ENCODE data around the gene TRIM62.
A peak's percentile ranks its signal among the peaks of the same experiment; 100 is the strongest.
"Not testable (repeated sequence)": the region's sequence is repeated elsewhere in the genome, so short reads cannot be mapped to it uniquely, and the experiment has no call there.

The TRIM62 gene

DNA sequence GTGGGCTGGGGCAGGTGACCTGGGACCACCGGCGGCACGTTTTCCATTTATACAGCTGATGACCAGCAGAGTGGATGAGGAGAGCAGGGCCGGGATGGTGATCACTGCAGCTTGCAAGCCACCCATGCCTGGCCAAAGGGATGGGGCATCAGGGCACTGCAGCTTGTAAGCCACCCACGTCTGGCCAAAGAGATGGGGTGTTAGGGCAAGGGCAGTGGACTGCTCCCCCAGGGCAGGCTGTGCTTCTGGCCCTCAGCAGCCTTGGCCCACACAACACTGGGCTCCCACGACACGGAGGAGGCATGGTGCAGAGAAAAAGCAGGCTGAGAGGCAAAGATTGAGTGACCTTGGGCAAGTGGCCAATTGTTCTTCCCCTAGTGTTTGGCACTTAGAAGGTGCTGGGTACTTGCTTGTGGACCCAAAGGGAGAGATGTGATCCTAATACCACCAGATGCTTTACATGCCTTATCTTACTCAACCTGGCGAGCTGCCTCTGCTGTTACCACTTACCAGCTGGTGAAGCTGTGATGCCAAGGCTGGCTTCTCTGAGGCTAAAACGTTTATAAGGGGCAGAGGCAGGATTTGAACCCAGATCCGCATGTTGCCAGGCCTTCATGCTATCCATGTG, 48.3 kb downstream of the TRIM62 start:
- DNase-seq (ENCODE audit: low spot score in 2 of 2) (no peak), ATAC-seq (replicated peaks; ENCODE audit: extremely low read depth, poor library complexity, severe bottlenecking) (no peak)
- no peak overlapping the region for H3K27ac Mint-ChIP-seq (ENCODE audit: low read depth)
- peaks cover 43% of the 10 kb centered on the region for H3K4me1 Mint-ChIP-seq
- no peak overlapping the region for H3K4me3 Mint-ChIP-seq
- H3K36me3 Mint-ChIP-seq (ENCODE audit: insufficient read depth), result peaks cover 3% of the 10 kb centered on the region
- no peaks in the 10 kb centered on the region for H3K27me3 Mint-ChIP-seq
- no peaks in the 10 kb centered on the region for H3K9me3 Mint-ChIP-seq

DNA sequence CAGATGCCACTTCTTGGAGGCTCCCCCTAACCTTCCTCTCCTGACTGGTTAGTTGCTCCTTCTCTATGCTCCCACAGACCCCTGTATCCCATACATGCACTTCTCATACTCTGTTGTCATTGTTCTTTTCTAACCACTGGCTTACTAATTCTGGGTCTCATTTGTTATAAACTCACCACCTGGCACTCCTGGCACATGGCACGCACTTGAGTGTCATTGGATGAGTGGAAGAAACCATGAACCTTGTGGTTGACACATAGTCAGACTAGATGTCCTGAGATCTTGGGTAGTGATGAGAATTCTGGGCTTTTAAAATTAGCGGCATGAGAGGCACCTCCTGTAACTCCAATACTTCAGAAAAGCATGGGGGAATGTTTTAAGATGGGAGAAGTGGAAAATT, 49.3 kb downstream of the TRIM62 start:
- peaks cover 46% of the 10 kb centered on the region for H3K4me1 Mint-ChIP-seq
- ATAC-seq (replicated peaks; ENCODE audit: extremely low read depth, poor library complexity, severe bottlenecking) (no peak), DNase-seq (ENCODE audit: low spot score in 2 of 2) (no peak)
- peaks cover 5% of the 10 kb centered on the region for H3K36me3 Mint-ChIP-seq (ENCODE audit: insufficient read depth)
- H3K27me3 Mint-ChIP-seq, result no peaks in the 10 kb centered on the region
- no peaks in the 10 kb centered on the region for H3K9me3 Mint-ChIP-seq
- no peak overlapping the region for H3K27ac Mint-ChIP-seq (ENCODE audit: low read depth)
- no peak overlapping the region for H3K4me3 Mint-ChIP-seq

DNA sequence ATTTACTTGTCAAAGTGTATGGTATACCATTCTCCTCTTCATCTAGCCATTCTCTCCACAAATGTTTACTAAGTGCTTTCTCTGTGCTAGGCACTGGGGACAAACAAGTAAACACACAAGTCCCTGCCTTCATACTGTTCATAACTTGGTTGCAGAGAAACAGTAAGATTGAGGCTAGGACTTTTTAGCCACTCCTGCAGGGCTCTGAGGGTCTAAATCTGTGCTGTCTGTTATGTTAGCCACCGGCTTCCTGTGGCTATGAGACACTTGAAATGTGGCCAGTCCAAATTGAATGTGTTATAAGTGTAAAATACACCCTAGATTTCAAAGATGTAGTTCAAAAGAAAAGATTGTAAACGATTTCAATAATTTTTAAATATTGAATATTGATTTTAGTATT, 50.7 kb downstream of the TRIM62 start:
- DNase-seq (ENCODE audit: low spot score in 2 of 2), result no peak
- peaks cover 10% of the 10 kb centered on the region for H3K36me3 Mint-ChIP-seq (ENCODE audit: insufficient read depth)
- H3K27me3 Mint-ChIP-seq, result no peaks in the 10 kb centered on the region
- no peak for ATAC-seq (replicated peaks; ENCODE audit: extremely low read depth, poor library complexity, severe bottlenecking)
- no peaks in the 10 kb centered on the region for H3K9me3 Mint-ChIP-seq
- H3K4me3 Mint-ChIP-seq, result no peak overlapping the region
- no peak overlapping the region for H3K27ac Mint-ChIP-seq (ENCODE audit: low read depth)
- peaks cover 47% of the 10 kb centered on the region for H3K4me1 Mint-ChIP-seq

DNA sequence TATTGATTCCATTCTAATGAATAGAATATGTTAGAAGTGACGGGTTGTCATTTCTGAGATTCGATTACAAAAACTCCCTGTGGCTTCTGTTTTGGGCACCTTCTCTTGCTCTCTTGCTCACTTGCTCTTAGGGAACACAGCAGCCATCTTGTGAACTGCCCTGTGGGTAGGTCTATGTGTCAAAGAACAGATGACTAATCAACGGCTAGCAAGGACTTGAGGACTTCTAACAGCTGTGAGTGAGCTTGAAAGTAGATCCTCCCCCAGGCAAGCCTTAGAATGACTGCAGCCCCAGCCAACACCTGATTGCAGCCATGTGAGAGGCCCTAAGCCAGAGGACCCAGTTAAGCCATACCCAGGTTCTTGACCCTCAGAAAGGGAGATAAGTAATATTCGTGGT, 51.5 kb downstream of the TRIM62 start:
- DNase-seq (ENCODE audit: low spot score in 2 of 2) (no peak), ATAC-seq (replicated peaks; ENCODE audit: extremely low read depth, poor library complexity, severe bottlenecking) (no peak)
- no peaks in the 10 kb centered on the region for H3K9me3 Mint-ChIP-seq
- peaks cover 52% of the 10 kb centered on the region for H3K4me1 Mint-ChIP-seq
- peaks cover 8% of the 10 kb centered on the region for H3K36me3 Mint-ChIP-seq (ENCODE audit: insufficient read depth)
- no peaks in the 10 kb centered on the region for H3K27me3 Mint-ChIP-seq
- peak overlapping the region; percentile 2 for H3K4me3 Mint-ChIP-seq
- peak overlapping the region; percentile 51 for H3K27ac Mint-ChIP-seq (ENCODE audit: low read depth)

DNA sequence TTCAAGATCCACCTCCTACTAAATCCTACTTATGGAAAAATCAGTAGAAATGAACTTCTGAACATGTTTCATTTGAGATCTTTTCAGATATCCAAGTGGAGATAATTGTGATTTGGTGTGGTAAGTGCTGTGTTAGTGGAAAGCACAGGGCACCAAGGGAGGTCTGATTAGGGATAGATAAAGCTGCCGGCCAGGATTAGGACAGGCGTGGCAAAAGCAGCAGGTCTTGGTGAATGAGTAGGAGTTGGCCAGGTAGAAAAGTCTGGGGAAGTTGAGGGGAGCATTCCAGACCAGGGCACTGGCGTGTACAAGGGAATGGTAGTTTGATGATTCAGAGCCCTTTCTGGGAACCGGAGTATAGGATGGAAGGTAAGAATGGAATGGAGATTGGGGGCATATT, 53.1 kb downstream of the TRIM62 start:
- ATAC-seq (replicated peaks; ENCODE audit: extremely low read depth, poor library complexity, severe bottlenecking) (no peak), DNase-seq (ENCODE audit: low spot score in 2 of 2) (no peak)
- H3K36me3 Mint-ChIP-seq (ENCODE audit: insufficient read depth), result peaks cover 8% of the 10 kb centered on the region
- H3K27me3 Mint-ChIP-seq, result no peaks in the 10 kb centered on the region
- peak overlapping the region; percentile 88 for H3K27ac Mint-ChIP-seq (ENCODE audit: low read depth)
- no peaks in the 10 kb centered on the region for H3K9me3 Mint-ChIP-seq
- H3K4me1 Mint-ChIP-seq, result peaks cover 47% of the 10 kb centered on the region
- H3K4me3 Mint-ChIP-seq, result peak overlapping the region; percentile 91

DNA sequence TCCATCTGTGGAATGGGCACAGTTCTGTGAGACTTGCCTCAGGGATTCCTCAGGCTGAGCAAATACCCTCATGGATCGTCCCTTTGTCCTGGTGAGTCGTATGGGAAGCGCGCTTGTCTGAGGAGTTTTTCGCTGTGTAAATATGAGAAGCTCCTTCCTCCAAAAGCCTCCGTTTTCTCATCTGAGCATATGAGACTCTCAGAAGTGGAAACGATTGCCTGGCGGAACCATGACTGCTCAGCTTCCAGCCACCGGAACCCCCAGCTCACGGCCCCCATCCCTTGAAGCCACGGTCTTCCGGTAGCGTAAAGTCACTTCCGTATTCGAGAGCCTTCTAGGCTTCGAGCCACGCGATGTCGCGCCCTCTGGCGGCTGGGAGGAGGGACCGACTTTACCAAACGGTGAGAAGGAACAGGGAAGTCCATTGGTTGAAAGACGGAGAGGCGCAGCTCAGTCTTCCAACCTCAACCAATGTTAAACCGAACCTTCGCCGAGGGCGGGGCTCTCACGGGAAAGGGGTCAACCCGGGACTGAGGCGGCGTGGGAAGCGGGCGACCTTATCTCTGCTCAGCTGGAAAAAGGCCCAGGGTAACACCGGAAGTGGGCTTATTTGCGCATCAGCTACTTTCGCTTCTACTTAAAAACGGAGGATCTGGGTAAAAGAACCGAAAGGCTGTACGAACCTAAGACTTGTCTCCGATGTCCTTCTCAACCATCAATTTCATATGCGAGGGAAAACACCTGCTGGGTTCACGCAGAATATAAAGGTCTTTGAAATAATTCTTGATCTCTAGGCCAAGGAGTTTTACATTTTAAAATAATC, 54.6 kb downstream of the TRIM62 start:
- peaks cover 7% of the 10 kb centered on the region for H3K36me3 Mint-ChIP-seq (ENCODE audit: insufficient read depth)
- H3K27me3 Mint-ChIP-seq, result no peaks in the 10 kb centered on the region
- ATAC-seq (replicated peaks; ENCODE audit: extremely low read depth, poor library complexity, severe bottlenecking), result peak; percentile 87
- H3K27ac Mint-ChIP-seq (ENCODE audit: low read depth), result peak overlapping the region; percentile 88
- peak; percentile 94 to 99 for DNase-seq (ENCODE audit: low spot score in 2 of 2)
- H3K9me3 Mint-ChIP-seq, result no peaks in the 10 kb centered on the region
- peaks cover 40% of the 10 kb centered on the region for H3K4me1 Mint-ChIP-seq
- peak overlapping the region; percentile 91 for H3K4me3 Mint-ChIP-seq

- peaks cover 38% of the 10 kb centered on the region for H3K4me1 Mint-ChIP-seq
- ATAC-seq (replicated peaks; ENCODE audit: extremely low read depth, poor library complexity, severe bottlenecking), result peak; percentile 21
Measured at GRCh38 chr1:33126411-33127000, 55.3 kb downstream of the TRIM62 start.

DNA sequence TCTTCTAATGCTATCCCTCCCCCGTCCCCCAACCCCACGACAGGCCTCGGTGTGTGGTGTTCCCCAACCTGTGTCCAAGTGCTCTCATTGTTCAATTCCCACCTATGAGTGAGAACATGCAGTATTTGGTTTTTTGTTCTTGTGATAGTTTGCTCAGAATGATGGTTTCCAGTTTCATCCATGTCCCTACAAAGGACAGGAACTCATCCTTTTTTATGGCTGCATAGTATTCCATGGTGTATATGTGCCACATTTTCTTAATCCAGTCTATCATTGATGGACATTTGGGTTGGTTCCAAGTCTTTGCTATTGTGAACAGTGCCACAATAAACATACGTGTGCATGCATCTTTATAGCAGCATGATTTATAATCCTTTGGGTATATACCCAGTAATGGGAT, 57.2 kb downstream of the TRIM62 start:
- H3K27me3 Mint-ChIP-seq; H3K9me3 Mint-ChIP-seq; H3K4me3 Mint-ChIP-seq; DNase-seq (ENCODE audit: low spot score in 2 of 2); H3K27ac Mint-ChIP-seq (ENCODE audit: low read depth); H3K36me3 Mint-ChIP-seq (ENCODE audit: insufficient read depth); ATAC-seq (replicated peaks; ENCODE audit: extremely low read depth, poor library complexity, severe bottlenecking): not testable (repeated sequence)
- peaks cover 24% of the 10 kb centered on the region for H3K4me1 Mint-ChIP-seq

More at GRCh38 chr1:33126411-33127000, 55.3 kb downstream of the TRIM62 start:
- H3K27me3 Mint-ChIP-seq, result no peaks in the 10 kb centered on the region
- H3K4me3 Mint-ChIP-seq, result peak overlapping the region; percentile 91
- DNase-seq (ENCODE audit: low spot score in 2 of 2), result no peak
- peaks cover 7% of the 10 kb centered on the region for H3K36me3 Mint-ChIP-seq (ENCODE audit: insufficient read depth)
- H3K9me3 Mint-ChIP-seq, result no peaks in the 10 kb centered on the region
- peak overlapping the region; percentile 88 for H3K27ac Mint-ChIP-seq (ENCODE audit: low read depth)

- Mint-ChIP-seq H3K4me3 (no peak overlapping the region), H3K4me1 (peaks cover 12% of the 10 kb centered on the region), H3K36me3 (ENCODE audit: insufficient read depth) (peaks cover 8% of the 10 kb centered on the region), H3K27me3 (no peaks in the 10 kb centered on the region), H3K9me3 (no peaks in the 10 kb centered on the region), H3K27ac (ENCODE audit: low read depth) (no peak overlapping the region)
- DNase-seq (ENCODE audit: low spot score in 2 of 2), result no peak
- ATAC-seq (replicated peaks; ENCODE audit: extremely low read depth, poor library complexity, severe bottlenecking), result no peak
Measured at GRCh38 chr1:33123266-33123665, 58.6 kb downstream of the TRIM62 start.

DNA sequence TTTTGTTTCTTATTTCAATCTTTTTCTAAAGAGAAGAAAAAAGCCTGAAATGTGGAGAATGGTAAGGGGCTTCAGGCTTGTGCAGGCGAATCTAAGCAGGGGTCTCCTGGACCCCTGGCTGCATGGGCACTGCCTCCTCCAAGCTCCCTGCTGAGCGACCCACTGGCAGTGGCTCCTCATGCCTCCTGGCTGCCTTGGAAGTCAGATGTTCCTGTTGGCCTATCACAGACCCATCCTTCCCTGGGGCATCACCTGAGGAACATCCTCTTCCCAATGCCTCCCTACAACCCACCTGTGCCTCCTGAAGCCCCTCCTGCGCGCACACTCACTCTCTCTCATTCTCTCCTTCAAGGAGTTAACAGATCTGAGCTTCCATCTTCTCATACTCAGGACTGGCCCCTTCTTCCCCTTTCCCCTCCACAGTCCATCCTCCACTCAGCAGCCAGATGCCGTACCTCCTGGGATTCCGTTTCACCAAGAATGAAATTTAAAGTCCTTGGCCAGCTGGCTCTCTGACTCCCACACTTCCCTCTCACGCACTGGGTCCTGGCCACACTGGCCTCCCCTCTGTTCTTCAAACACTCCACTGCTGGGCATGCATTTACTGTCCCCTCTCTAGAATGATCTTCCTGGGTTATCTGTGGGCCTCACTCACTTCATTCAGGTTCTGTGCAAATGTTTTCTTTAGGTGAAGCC, 59.2 kb downstream of the TRIM62 start:
- H3K4me1 Mint-ChIP-seq, result peaks cover 12% of the 10 kb centered on the region
- no peak for DNase-seq (ENCODE audit: low spot score in 2 of 2)
- no peak overlapping the region for H3K27ac Mint-ChIP-seq (ENCODE audit: low read depth)
- H3K27me3 Mint-ChIP-seq, result no peaks in the 10 kb centered on the region
- no peak overlapping the region for H3K4me3 Mint-ChIP-seq
- no peak for ATAC-seq (replicated peaks; ENCODE audit: extremely low read depth, poor library complexity, severe bottlenecking)
- H3K9me3 Mint-ChIP-seq, result no peaks in the 10 kb centered on the region
- H3K36me3 Mint-ChIP-seq (ENCODE audit: insufficient read depth), result peaks cover 7% of the 10 kb centered on the region

DNA sequence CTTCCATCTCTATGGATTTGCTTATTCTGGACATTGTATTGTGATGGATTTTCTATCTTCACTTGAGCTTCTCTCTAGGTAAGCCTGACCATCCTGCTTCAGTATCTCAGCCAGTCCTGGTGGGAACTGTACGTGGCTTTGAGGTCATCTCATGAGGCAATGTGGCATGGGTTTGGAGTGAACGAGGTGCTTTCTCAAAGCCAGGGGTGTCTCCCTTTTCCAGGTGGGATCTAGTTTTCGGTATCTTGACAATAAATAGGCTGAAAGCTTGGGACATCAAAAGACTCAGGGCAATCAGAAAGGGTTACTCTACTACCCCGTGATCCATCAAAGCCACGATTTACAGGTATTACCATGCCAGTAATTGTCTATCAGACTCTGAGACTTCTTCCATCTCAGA, 60.1 kb downstream of the TRIM62 start:
- ATAC-seq (replicated peaks; ENCODE audit: extremely low read depth, poor library complexity, severe bottlenecking) (no peak), DNase-seq (ENCODE audit: low spot score in 2 of 2) (no peak)
- H3K4me1 Mint-ChIP-seq, result peaks cover 12% of the 10 kb centered on the region
- no peaks in the 10 kb centered on the region for H3K9me3 Mint-ChIP-seq
- H3K27me3 Mint-ChIP-seq, result no peaks in the 10 kb centered on the region
- H3K36me3 Mint-ChIP-seq (ENCODE audit: insufficient read depth), result peaks cover 2% of the 10 kb centered on the region
- no peak overlapping the region for H3K4me3 Mint-ChIP-seq
- H3K27ac Mint-ChIP-seq (ENCODE audit: low read depth), result no peak overlapping the region

GRCh38 chr1:33120436-33121231, 61.2 kb downstream of the TRIM62 start:
- peaks cover 4% of the 10 kb centered on the region for H3K4me1 Mint-ChIP-seq
- no peak for ATAC-seq (replicated peaks; ENCODE audit: extremely low read depth, poor library complexity, severe bottlenecking)
- peaks cover 2% of the 10 kb centered on the region for H3K36me3 Mint-ChIP-seq (ENCODE audit: insufficient read depth)
- no peak overlapping the region for H3K4me3 Mint-ChIP-seq
- H3K27ac Mint-ChIP-seq (ENCODE audit: low read depth), result no peak overlapping the region
- no peaks in the 10 kb centered on the region for H3K27me3 Mint-ChIP-seq
- DNase-seq (ENCODE audit: low spot score in 2 of 2), result no peak
- no peaks in the 10 kb centered on the region for H3K9me3 Mint-ChIP-seq

Data from central memory CD8-positive, alpha-beta T cell (primary cell).